ENCODE measurements around the gene CYP2C9.
"Not testable (repeated sequence)": the region's sequence is repeated elsewhere in the genome, so short reads cannot be mapped to it uniquely, and the experiment has no call there.

The CYP2C9 gene

GRCh38 chr10:94938383-94938782, at the start of gene CYP2C9:
Gene CYP2C9, plus strand, starts transcription at chr10:94938658. Its CDS starts 25 bp downstream, at chr10:94938683.
- no peak for DNase-seq

DNA sequence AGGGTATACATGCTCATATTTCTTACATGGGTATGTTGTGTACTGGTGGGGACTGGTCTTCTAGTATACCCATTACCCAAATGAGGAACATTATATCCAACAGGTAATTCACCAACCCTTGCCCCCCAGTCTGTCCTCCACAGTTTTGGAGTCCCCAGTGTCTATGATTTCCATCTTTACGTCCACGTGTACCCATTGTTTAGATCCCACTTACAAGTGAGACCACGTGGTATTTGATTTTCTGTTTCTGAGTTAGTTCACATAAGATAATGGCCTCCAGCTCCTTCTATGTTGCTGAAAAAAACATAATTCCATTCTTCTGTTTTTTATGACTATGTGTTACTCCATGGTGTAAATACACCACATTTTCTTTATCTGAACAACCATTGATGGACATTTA, 49.3 kb upstream of the CYP2C9 start:
- no peak for DNase-seq

DNA sequence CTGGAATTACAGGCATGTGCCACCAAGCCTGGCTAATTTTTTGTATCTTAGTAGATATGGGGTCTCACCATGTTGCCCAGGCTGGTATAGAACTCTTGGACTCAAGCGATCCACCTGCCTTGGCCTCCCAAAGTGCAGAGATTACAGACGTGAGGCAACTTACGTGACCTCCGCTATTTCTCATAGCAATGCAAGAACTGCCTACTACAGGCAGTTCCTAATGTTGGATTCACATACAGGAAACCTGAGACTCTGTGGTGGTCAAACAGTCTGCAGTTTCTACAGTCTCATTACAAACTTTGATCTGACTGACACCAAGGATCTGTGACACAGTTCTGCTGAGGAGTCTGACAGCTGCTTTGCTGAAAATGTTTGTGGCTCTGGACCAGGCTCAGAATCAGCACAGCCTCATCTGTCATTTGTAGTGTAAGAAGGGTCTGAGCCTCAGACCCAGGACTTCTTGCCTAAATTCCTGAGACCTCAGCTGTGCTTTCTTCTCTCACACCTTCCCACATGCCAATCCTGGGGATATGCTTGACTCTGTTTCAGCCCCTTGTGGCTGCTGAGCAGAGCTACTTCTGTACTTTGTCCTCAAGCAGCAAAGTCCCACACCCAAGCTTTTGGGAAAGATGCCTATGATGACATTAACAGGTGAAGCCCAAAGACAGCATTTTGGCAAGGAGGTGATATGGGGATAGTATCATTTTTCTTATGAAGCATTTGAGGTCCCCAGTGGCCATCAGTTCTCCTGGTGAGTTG, 48.0 kb upstream of the CYP2C9 start:
- DNase-seq: no peak

- not testable (repeated sequence) for DNase-seq
These were observed 40.0 kb upstream of the CYP2C9 start for GRCh38 chr10:94898414-94898813.

DNA sequence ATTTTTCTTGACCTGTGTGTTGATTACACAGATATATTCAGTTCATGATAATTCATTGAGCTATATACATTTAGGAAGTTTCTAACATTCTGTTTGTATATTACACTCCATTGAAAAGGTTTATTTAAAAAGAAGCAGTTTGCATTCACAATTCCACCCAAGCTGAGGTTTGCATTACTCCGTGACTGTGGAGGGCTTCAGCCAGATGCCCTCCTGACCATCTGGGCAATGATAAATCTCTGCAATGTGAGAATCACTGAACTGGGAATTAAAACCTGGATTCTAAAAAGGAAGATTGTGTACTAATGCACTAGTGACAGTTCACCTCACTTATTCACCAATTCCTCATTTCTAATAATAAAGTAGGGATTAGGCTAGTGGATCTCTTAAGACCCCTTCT, 36.4 kb upstream of the CYP2C9 start:
- DNase-seq: no peak

DNA sequence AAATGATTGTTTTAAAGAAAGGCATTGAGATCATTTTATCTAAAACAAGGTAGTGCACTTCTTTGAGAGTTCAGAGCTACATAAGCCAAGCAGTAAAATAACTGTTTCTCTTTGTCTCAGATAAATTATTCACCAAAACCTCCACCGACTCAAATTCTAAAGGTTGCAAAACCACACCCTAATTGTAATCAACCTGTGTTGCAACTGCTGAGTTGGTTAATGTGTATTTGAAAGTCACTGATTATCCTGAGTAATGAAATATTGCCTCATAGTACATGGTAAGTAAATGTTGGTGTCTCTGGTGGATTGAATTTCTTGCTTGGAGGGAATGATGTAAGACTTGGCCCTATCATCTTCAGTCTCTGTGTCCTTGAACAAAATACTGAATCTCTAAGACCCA, 35.9 kb upstream of the CYP2C9 start:
- no peak for DNase-seq

- DNase-seq: not testable (repeated sequence)
These were observed 33.8 kb upstream of the CYP2C9 start for GRCh38 chr10:94904506-94905148.

DNA sequence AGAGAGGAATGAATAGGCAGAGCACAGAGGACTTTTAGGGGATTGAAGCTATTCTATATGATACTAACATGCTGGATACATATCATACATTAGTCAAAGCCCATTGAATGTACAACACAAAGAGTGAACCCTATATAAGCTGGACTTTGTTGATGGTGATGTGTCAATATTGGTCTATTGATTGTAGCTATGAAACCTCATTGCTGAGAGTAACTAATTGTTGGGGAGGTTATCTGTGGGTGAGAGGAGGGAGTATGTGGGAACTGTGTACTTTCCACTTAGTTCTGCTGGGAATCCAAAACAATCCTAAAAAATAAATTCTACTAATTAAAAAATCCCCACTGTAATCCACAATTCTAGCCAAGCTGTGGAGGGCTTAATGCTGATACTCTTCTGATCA, 22.0 kb upstream of the CYP2C9 start:
- DNase-seq: no peak

DNA sequence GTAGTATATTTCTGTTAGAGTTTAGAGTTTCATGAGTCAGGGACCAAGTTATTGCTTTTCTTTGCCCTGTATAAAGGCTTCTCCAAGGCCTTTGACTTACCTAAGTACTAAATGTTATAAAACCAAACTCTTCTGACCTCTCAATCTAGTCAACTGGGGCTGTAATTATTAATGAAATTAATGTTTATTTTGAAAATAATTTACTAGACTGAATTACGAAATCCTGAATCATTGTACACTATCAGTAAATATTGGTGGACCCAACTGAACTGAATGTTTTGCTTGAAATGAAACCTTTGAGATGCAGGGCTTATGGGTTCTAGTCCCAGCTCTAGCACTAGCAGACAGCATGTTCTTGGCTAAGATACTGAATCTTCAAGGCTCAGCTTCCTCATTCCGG, 1.7 kb upstream of the CYP2C9 start:
- no peak for DNase-seq

- not testable (repeated sequence) for DNase-seq
These were observed 5.1 kb downstream of the CYP2C9 start for GRCh38 chr10:94943432-94944103.

DNA sequence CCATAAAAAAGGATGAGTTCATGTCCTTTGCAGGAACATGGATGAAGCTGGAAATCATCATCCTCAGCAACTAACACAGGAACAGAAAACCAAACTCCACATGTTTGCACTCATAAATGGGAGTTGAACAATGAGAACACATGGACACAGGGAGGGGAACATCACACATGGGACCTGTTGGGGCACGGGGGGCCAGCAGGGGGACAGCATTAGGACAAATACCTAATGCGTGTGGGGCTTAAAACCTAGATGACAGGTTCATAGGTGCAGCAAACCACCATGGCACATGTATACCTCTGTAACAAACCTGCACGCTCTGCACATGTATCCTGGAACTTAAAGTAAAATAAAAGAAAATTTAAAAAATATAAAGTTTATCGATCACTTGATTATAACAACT, 7.7 kb downstream of the CYP2C9 start:
- DNase-seq: not testable (repeated sequence)

GRCh38 chr10:94963901-94964300, 25.4 kb downstream of the CYP2C9 start:
- no peak for DNase-seq

DNA sequence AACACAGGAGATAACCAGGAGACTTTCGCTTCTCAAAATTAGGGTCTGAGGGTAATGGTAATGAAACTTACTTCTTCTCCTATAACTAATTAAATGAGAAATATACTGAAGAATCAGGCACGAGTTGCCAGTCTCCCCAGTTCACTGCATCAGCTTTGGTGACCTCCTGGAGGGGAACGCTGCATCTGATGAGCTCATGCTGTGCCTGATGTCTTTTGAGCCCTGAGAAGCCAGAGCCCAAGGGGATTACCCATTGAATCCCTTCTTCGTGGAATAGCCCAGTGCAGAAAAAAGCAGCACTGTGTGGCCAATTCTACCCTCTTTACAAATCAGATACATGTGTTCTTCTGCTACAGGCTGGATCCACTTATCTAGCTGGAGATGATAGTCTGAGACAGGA, 45.1 kb downstream of the CYP2C9 start:
- DNase-seq: no peak

- DNase-seq: no peak
These were observed 50.7 kb downstream of the CYP2C9 start for GRCh38 chr10:94989192-94989591.

GRCh38 chr10:94991243-94991888, 52.9 kb downstream of the CYP2C9 start:
- DNase-seq: no peak

DNA sequence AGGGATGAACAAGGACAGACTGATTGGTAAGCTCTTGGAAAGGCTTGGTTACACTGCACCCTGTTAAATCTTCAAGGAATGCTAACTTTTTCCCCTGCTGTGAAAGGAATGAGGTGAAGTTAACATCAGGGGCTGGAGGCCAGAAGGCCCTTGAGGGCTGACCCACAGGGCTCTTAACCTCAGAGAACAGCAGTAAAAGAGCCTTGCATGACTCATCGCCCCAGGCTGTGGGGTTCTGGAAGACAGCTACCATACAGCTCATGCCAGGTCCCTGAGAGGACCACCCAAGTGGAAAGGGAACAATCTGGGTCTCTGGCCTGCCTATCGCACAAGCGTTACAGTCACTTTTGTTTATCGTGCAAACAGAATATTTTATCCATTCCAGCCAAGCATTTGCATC, 54.4 kb downstream of the CYP2C9 start:
- no peak for DNase-seq

GRCh38 chr10:94997741-94998174, 59.3 kb downstream of the CYP2C9 start:
- no peak for DNase-seq

DNA sequence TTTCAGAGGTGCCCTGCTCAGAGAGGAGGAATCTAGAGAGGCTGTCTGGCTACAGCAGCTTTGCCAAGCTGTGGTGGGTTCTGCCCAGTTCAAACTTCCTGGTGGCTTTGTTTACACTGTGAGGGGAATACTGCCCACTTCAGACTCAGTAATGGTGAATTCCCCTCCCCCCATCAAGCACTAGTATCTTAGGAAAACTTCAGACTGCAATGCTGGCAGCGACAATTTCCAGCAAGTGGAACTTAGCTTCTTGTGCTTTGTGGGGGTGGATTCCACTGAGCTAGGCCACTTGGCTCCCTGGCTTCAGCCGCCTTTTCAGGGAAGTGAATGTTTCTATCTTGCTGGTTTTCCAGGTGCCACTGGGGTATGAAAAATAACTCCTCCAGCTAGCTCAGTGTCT, 88.0 kb downstream of the CYP2C9 start:
- no peak for DNase-seq

- no peak for DNase-seq
These were observed 93.2 kb downstream of the CYP2C9 start for GRCh38 chr10:95031656-95032055.

DNA sequence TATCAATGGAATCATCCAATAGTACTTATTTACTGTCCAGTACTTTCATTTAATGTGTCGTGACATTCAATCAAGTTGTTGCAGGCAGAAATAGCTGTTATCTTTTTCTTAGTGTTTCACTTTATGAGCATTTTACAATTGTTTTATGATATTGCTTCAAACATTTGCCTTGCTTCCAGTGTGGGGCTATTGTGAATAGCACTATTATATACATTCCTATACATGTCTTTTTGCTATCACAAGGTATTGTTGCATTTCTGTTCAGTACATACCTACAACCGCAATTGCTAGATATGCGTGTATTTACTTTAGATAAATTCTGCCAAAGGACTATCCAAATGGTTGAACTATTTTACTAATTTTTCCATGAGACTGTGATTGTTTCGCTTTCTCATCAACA, 95.9 kb downstream of the CYP2C9 start:
- no peak for DNase-seq

DNA sequence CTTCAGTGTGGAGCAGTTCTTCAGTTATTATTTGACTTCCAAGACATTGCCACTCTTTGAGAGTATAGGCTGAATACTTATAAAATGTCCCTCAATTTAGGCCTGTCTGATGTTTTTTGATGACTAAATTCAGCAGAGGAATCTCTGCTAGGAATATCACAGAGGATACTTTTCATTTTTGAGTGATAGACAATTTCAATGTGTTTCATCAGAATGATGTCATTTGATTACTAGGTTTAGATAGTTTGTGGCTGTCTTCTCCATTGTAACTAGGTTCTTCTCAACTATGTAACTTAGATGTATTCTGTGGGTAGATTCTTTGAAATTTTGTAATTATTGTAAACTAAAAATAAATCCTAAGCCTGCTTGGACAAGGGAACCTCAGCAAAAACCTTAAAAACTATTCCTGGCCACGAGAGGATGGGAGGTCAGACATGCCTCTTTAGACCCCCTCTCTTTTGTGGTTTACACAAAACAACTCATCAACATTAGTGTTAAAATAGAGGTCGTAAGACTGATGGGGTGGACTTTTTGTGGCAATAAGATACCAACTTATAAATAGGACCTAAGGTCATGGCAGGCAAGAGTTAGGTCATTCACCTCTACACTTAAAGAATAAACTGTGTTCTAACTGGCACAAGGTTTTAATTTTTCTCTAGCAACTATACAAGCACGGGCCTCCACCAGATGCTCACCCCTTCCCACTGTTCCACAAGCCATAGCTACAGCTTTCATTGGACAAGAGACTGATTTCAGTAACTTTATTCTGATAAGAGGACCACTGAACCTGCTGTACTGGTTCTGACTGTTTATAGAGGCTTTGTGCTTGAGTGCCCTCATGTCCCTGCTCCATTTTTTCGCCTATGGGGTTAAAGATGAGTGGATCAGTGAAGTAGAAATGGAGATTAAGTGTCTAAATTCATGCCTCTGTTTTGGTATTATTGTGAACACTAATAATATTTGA, 97.2 kb downstream of the CYP2C9 start:
- no peak for DNase-seq

GRCh38 chr10:95039281-95039680, 100.8 kb downstream of the CYP2C9 start:
- no peak for DNase-seq
